Rectal smooth muscle tissue (tissue), 1 donor: ENCODE measurements around the gene HPGDS.
"Not testable (repeated sequence)": the region's sequence is repeated elsewhere in the genome, so short reads cannot be mapped to it uniquely, and the experiment has no call there.

Source experiments
- H3K27ac ChIP-seq: one replicate; pipeline ENCODE4 v1.7.0; 2013; ENCODE audit warnings: low read depth, low read length, inconsistent platforms
- H3K27me3 ChIP-seq: one replicate; pipeline ENCODE4 v1.7.0; 2013; ENCODE audit warnings: low read length; ENCODE audit not compliant: control insufficient read depth, insufficient read depth
- H3K36me3 ChIP-seq: one replicate; pipeline ENCODE4 v1.7.0; 2013; ENCODE audit warnings: low read length; ENCODE audit not compliant: control insufficient read depth, insufficient read depth
- H3K4me1 ChIP-seq: one replicate; pipeline ENCODE4 v1.7.0; 2013; ENCODE audit warnings: low read length; ENCODE audit not compliant: control insufficient read depth, insufficient read depth
- H3K4me3 ChIP-seq: one replicate; pipeline ENCODE4 v1.7.0; 2013; ENCODE audit warnings: low read length
- H3K9ac ChIP-seq: one replicate; pipeline ENCODE4 v1.7.0; 2013; ENCODE audit warnings: low read length

Gene HPGDS

GRCh38 chr4:94342694-94343093 is at the start of gene HPGDS:
Gene HPGDS (minus strand): TSS chr4:94342836. CDS start chr4:94334629, 8,207 bp downstream.
- no peaks in the 10 kb centered on the region for H3K36me3 ChIP-seq
- no peak within 1 kb of the TSS for H3K27ac ChIP-seq
- no peaks in the 10 kb centered on the region for H3K4me1 ChIP-seq
- no peaks in the 10 kb centered on the region for H3K27me3 ChIP-seq
- no peak within 1 kb of the TSS for H3K4me3 ChIP-seq
- no peak within 1 kb of the TSS for H3K9ac ChIP-seq

DNA sequence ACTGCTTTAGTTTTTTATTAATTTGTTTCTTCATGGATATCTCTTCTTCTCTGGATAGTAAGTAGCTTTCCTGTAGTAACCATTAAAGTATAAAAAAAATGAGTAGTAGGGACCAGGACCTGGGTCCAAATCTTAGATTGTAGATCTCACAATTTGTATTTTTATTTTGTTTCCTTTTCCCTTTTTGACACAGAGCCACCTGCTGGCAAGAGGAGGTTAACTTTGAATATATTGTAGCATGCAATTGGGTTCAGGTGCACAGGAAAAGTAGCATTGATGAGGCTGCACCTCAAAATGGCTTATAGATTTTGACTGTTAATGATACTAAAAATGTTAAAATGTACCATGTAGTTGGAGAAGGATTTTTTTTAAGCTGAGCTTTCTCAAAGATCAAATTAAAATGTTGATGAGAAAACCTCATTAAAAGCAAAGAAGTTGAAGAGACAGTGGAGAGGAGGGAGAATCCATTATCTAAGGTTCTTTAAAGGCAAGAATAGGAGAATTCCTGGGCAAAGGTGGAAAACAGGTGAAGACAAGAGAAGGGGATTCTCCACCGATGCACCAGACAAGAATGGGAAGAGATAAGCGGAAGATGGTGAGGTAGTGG is 48.3 kb upstream of the HPGDS start:
- H3K9ac ChIP-seq, result no peak overlapping the region
- no peaks in the 10 kb centered on the region for H3K27me3 ChIP-seq
- no peak overlapping the region for H3K4me3 ChIP-seq
- H3K36me3 ChIP-seq, result no peaks in the 10 kb centered on the region
- no peak overlapping the region for H3K27ac ChIP-seq
- H3K4me1 ChIP-seq, result no peaks in the 10 kb centered on the region

GRCh38 chr4:94389595-94390267 is 47.1 kb upstream of the HPGDS start:
- Histone ChIP-seq H3K27ac (no peak overlapping the region), H3K4me3 (no peak overlapping the region), H3K4me1 (no peaks in the 10 kb centered on the region)

DNA sequence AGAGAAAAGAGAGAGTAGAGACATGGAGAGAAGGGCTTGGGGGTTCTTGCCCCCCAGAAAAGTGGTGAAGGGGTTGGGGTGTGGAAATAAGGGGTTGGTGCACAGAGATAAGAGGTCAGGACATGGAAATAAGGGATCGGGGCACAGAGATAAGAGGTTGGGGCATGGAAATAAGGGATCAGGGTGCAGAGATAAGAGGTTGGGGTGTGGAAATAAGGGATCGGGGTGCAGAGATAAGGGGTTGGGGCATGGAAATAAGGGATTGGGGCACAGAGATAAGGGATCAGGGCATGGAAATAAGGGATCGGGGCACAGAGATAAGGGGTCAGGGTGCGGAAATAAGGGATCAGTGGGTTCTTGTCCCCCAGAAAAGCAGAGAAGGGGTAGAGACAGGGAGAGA is 45.3 kb upstream of the HPGDS start:
- not testable (repeated sequence) for H3K36me3 ChIP-seq, H3K4me3 ChIP-seq, H3K27me3 ChIP-seq, H3K4me1 ChIP-seq, H3K9ac ChIP-seq, H3K27ac ChIP-seq

More at GRCh38 chr4:94389595-94390267, 47.1 kb upstream of the HPGDS start:
- no peak overlapping the region for H3K9ac ChIP-seq
- H3K27me3 ChIP-seq, result no peaks in the 10 kb centered on the region
- H3K36me3 ChIP-seq, result no peaks in the 10 kb centered on the region

DNA sequence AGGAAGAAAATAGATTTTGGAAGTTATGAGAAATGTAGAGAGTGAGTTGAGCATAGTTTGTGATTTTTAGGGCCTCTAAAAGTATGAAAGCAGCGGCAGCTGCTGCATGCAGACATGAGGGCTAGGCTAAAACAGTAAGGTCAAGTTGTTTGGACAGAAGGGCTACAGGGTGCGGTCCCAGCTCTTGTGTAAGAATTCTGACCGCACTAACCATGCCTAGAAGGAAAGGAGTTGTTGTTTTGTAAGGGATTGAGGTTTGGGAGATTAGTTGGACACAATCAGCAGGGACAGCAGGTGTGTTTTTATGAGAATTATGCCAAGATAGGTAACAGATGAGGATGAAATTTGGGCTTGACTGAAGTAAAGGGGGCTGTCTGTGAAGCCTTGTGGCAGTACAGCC is 42.8 kb upstream of the HPGDS start:
- H3K27me3 ChIP-seq, H3K27ac ChIP-seq, H3K4me1 ChIP-seq, H3K9ac ChIP-seq, H3K36me3 ChIP-seq, H3K4me3 ChIP-seq: not testable (repeated sequence)

GRCh38 chr4:94382891-94383290 is 40.3 kb upstream of the HPGDS start:
- H3K27ac ChIP-seq, H3K36me3 ChIP-seq, H3K4me1 ChIP-seq, H3K9ac ChIP-seq, H3K27me3 ChIP-seq, H3K4me3 ChIP-seq: not testable (repeated sequence)

- no peak overlapping the region for H3K9ac ChIP-seq
- H3K4me3 ChIP-seq, result no peak overlapping the region
- no peaks in the 10 kb centered on the region for H3K27me3 ChIP-seq
- H3K36me3 ChIP-seq, result no peaks in the 10 kb centered on the region
- no peak overlapping the region for H3K27ac ChIP-seq
- no peaks in the 10 kb centered on the region for H3K4me1 ChIP-seq
Observed at GRCh38 chr4:94378047-94378446, 35.4 kb upstream of the HPGDS start.

DNA sequence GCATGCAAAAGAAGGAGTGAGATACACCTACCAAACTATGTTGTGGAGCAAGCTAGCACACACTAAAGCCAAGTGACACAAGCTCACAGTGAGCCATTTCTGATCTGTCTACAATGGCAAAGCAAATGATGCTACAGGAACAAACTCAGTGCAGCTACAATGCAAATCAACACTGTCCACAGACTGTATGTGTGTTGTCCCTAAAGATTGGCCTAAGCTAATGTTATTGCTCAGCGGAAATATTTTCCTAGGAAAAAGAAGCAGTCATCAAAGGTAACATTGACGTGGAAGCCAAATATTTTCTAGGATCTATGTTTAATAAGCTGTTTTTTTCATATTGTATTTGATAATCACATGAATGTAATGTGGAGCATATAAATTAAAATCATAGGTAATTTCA is 34.7 kb upstream of the HPGDS start:
- no peaks in the 10 kb centered on the region for H3K27me3 ChIP-seq
- no peak overlapping the region for H3K9ac ChIP-seq
- no peak overlapping the region for H3K27ac ChIP-seq

GRCh38 chr4:94375364-94375763 is 32.7 kb upstream of the HPGDS start:
- H3K27ac ChIP-seq, result no peak overlapping the region
- H3K27me3 ChIP-seq, result no peaks in the 10 kb centered on the region
- H3K9ac ChIP-seq, result no peak overlapping the region
- no peak overlapping the region for H3K4me3 ChIP-seq
- H3K4me1 ChIP-seq, result no peaks in the 10 kb centered on the region
- H3K36me3 ChIP-seq, result no peaks in the 10 kb centered on the region

More for the DNA sequence above, 34.7 kb upstream of the HPGDS start:
- Histone ChIP-seq H3K4me1 (no peaks in the 10 kb centered on the region), H3K36me3 (no peaks in the 10 kb centered on the region), H3K4me3 (no peak overlapping the region)

DNA sequence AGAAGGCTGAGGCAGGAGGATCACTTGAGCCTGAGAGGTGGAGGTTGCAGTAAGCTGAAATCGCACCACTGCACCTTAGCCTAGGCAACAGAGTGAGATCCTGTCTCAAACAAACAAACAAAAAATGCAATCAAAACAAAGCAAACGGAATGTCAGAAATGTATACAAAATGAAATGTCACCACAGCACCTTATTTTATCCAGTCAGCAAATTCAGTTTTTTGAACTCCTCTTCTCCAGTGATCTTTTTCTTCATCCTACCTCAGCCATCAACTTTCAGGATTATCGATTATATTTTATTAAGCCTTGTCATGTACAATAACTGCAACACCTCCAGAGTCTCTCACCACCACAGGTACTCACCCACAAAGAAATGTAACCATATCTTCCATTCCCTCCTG is 31.1 kb upstream of the HPGDS start:
- Histone ChIP-seq H3K4me3 (no peak overlapping the region), H3K27ac (no peak overlapping the region), H3K36me3 (no peaks in the 10 kb centered on the region), H3K4me1 (no peaks in the 10 kb centered on the region), H3K27me3 (no peaks in the 10 kb centered on the region), H3K9ac (no peak overlapping the region)

- no peaks in the 10 kb centered on the region for H3K36me3 ChIP-seq
- no peak overlapping the region for H3K4me3 ChIP-seq
- no peak overlapping the region for H3K27ac ChIP-seq
Observed at GRCh38 chr4:94372991-94373390, 30.4 kb upstream of the HPGDS start.

DNA sequence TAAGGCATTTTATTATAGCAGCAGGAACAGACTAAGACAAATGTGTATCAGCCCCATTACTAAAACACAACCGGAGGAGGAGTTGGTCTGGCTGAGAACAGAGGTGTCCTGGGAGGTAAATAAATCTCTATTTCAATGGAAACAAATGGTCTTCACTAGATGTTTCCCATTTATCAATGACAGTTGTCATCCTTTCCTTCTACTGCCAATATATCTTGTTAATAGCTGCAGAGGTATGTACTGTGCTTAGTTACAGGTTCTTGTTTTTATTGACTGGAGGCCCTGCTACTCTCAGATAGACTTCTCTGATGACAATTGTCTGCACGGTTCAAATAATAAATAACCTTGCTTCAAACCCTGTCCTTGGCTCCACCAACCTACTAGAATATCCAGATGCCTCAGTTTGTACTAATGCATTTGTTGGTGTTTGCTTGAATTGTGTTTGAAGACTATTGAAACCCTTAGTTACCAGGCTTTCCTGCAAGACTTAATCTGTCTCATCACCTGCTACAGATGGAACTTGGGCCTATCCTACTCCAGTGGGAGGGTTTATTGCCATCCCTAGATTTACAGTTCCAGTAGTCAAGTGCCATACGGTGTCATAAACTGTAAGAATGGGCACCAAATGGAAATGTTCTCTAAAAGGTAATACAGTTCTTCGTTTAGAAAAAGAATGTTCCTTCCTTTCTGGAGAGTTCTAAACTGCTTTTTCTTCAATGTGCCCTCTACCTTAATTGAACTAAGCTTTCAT is 29.8 kb upstream of the HPGDS start:
- Histone ChIP-seq H3K27me3 (no peaks in the 10 kb centered on the region), H3K4me3 (no peak overlapping the region), H3K4me1 (no peaks in the 10 kb centered on the region), H3K9ac (no peak overlapping the region), H3K27ac (no peak overlapping the region), H3K36me3 (no peaks in the 10 kb centered on the region)

More at GRCh38 chr4:94372991-94373390, 30.4 kb upstream of the HPGDS start:
- Histone ChIP-seq H3K27me3 (no peaks in the 10 kb centered on the region), H3K4me1 (no peaks in the 10 kb centered on the region), H3K9ac (no peak overlapping the region)
